Stimulated activated CD4-positive, alpha-beta T cell treated with anti-CD3 and anti-CD28 coated beads, TNF-alpha, amount 100 ng/mL, for 4 hours (primary cell): ENCODE measurements around the gene DYRK4.

Experiments
- DNase-seq, 3 experiments: peaks; one replicate each; pipeline ENCODE4 v3.0.0-alpha.2; 2020; ENCODE audit warnings: low read depth in 3 of 3

Gene DYRK4

DNA sequence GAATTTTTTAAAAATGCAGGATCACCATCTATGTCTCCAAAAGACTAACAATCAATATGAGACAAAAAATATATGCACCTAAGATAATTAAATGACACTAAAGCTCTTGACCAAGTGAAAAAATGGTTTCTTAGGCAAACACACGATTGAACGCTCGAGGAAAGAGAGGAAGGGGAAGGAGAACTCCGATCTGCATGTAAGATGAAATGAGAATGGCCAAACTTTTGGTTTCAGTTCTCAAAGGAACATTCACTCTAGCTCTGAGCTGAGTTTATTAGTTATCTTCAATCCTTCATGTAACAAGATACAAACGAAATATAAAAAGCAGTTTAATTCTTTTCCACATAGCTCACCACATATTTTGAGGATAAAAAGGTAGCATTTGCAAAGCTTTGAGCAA, 2.8 kb downstream of the DYRK4 start:
- DNase-seq = no peak

DNA sequence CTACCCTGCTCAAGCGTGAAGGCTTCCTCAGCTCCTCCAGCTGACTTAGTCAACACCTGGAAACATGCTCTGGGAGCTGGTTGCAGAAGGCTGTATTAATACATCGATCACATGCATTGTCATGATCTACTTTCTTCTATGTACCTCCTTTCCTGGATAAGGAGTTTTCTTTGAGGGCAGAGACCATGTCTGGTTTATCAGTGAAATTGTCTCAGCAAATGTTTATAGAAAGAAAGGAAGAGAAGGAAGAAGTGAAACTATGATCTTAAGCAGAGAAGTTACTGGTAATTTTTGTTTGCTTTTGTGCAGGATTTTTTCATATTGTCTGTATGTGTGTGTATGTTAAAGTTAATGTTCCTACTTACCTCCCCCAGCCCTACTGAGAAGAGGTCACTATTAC, 4.5 kb downstream of the DYRK4 start:
- DNase-seq = no peak

DNA sequence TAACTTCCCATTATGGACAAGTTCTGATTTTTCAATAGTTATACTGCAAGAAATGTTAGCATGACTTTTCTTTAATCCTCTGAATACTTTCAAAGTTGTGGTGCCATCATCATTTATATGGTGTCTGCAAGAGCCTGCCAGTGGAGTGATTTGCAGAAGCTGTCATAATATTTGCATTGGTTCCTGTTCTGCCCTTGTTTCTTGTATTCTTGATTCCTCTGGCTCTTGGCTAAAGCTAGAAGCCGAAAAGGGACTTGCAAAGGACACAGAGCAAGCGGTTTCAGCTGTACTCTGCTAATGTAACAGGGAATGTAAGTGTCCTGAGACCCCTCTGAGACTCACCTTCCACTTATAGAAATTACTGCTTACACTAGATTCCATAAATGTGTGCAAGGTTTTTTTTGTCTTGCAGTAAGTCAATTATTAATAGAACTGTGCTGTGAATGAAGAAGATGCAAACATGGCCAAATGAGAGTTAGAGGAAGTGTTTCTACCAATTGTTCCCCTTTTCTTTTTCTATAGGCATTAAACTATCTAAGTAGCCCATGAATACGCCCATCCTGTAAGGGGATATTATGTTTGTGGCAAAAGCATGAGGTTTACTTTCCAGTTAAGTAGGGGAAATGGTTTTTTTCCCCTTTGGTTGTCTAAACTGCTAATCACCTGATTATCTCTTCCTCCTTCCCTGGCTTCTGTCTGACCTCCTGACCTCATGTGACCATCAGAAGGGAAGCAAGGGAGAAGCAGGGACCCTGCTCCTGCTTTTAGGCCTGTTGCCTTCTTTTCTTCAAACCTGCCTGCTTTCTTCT, 5.3 kb downstream of the DYRK4 start:
- no peak for DNase-seq

DNA sequence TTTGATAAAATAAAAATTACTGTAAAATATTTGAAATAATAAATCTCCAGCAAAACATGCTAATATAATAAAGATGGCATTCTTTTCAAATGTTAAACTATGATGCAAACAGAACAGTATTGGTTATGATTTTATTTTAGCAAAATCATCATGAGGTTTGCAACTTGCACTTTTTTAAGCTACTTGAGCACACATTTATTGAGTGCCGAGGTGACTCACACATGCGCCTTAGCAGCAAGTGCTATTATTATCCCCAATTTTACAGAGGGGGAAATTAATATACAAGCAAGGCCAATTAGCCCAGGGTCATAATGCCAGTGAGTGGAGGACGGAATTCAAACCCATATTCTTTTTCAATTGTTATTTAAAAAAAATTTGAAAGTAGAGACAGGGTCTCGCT, 7.3 kb downstream of the DYRK4 start:
- no peak for DNase-seq

DNA sequence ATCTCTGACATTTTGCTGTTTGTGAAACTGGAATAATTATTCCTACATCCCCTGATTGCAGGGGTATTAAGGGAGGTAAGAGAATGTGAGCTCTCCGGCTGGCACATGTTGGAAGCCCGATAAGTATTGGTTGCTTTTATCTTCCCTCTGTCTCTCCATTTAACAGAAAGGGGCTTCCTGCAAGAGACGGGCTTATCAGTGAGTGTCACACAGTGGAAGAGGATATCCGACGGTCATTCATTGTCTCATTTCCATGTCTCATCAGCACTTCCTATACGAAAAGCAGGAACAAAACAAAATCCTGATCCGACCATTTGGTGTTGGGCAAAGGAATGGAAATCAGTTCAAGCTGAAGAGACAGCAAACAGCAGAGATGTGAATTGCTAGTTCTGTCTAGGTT, 10.7 kb downstream of the DYRK4 start:
- no peak for DNase-seq

DNA sequence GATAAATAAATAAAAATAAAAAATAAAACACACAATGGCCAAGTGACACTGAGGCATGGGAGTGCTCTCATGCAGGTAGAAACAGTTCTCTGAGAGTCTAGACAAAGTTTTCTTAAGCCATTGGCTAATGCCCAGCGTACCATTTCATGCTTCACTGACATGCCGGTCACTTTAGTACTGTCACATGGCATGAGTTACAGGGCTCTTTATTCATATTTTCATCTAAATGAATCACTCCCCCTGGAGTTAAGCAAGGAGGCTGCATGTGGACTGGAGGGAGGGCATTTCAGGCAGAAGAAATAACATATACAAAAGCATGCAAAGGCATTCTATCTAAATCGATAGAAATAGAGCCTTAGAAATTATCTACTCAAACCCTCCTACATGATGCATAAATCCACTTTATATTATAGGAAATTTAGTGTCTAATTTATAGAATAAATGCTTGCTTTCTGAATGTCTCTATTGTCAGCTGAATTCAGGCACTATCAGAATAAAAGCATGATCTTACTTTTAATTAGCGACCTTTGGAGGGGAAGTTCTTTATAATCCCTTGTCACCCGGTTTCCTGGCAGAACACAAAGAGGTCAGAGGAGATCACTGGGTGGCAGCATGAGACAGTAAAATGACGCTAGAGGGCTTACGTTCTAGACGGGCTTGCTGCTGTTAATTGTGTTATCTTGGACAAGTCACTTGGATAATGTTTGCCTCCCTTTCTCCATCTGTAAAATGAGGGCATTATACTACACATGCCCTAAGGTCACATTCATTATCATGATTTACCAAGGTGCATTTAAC, 17.5 kb downstream of the DYRK4 start:
- DNase-seq = no peak

DNA sequence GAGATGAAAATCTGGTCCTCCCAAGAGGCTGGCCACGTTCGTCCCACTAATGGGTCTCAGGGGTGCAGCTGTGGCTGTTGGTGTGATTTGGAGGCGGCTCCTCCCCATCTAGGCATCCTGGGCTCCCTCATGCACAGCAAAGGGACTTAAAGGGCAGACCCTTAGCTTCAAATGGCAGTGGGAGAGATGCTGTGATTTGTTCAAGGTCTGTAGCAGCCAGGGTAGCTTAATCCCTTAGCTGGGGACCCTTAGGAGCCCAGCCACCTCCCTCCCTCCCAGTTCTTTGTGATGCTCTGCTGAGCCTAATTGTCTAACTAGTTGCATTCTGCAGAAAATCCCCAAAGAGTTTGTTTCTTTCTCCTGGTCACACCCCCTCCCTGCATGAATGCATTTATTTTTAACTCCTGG, 18.3 kb downstream of the DYRK4 start:
- no peak for DNase-seq

DNA sequence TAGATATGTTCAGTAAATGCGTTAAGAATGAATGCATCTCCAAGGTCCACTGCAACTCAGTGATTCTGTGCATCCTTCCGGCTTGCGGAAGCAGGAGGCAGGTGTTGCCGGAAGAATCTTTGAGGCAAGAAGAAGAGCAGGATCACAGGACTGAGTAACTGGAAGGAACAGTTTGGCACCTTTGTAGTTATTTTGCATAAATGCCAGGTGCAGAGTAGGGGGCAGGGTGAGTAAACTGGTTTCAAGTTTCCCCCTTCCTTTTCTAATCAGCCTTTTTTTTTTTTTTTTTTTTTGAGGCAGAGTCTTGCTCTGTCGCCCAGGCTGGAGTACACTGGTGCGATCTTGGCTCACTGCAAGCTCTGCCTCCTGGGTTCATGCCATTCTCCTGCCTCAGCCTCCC, 22.3 kb downstream of the DYRK4 start:
- no peak for DNase-seq

DNA sequence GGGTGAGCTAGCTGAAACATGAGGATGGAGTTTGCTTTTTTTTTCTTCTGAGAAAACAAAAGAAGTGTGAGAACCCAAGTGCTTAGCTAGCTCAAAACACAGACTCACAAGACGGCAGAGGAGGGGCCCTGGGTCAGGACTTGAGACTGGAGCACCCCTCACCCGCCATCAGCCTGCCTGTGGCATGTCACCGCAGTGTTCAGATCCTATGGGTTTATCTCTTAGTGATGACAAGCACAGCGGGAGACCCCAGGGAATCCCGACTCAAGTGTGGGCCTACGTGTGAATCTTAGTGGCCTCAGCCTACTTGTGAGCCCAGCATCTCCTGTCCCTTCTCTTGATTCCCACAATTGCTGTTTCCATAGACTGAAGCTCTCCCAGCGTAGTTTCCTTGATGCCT, 22.9 kb downstream of the DYRK4 start:
- no peak for DNase-seq

DNA sequence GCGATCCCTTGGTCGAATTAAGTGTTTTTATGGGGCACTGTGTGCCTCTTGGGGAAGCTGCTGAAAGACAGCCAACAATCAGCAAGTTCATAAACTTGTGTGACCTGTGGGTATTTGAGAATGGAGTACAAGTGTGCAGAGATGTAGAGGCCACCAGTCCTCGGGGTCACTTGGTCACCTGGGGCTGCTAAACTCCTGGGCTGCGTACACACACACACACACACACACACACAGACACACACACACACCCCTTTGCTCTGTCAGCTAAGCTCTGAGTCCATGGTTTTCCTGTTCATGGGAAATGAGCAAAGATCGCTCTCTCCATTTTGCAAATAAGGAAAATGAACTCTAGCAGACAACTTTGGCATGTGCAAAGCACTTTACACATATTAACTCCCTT, 24.5 kb downstream of the DYRK4 start:
- no peak for DNase-seq

DNA sequence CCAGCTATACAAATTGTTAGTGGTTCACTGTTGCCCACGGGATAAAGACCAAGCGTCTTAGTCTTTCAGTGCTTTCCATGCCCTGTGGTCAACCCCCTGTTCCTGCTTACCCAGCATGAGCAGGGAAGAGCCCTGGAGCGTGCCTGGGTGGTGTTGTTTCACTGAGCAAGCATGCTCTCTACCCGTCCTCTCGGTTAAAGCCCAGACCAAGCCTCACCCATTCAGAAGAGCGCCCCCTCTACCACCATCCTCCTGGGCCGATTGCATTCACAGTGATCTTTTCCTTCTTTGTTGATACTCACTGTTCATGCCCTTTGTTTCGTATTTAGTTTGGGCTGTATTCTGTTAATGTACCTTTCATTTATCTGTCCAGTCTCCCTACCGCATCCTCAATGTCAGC, 25.1 kb downstream of the DYRK4 start:
- no peak for DNase-seq

DNA sequence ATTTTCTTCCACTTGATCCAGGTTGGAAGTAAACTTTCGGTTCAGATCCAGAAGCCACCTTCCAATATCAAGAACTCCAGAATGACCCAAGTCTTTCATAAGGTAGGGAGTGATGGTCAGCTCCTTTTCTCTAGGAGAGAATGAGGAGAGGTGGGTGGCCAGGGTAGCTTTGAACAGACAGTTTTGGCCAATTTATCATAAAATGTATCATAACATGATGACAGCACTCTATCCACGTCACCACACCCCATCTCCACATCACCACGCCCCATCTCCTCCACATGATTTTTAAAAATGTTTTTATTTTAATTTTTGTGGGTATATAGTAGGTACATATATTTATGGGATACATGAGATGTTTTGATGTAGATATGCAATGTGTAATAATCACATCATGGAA, 26.9 kb downstream of the DYRK4 start:
- no peak for DNase-seq

DNA sequence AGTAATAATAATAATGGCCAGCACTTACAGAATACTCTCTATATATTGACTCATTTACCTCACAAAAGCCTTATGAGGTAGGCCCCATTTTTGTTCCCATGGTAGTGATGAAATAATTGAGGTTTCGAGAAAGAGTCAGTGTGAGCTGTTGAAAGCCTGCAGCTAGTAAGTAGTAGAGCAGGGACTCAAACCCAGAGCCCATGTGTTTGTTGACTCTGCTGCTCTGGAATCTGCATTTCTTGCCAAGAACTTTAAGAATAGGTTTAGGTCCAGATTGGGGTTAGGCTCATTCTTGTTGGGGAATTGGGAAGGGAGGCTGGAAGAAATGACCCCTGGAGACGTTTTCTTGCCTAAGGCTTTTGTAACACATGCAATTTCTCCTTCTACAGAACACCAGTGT, 27.9 kb downstream of the DYRK4 start:
- DNase-seq = no peak

DNA sequence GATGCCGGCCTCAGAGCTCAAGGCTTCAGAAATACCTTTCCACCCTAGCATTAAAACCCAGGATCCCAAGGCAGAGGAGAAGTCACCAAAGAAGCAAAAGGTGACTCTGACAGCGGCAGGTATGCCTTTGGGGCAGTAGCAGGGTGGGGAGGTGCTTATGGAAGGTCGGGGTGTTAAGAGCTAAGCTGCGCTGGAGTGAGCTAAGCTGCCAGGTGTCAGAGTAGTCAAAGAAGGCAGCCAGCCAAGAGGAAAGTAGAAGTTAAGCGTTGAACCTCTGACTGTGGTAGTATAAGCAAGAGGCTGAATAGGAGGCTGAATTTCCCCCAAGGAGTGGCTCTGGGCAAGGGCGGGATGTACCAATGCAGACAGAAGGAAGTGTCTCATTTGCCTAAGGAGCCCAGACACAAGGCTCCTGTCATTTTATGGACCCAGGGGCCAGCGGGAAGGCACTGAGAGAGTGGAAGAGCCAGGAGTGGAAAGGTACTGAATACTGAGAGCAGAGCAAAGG, 29.2 kb downstream of the DYRK4 start:
- DNase-seq = no peak

DNA sequence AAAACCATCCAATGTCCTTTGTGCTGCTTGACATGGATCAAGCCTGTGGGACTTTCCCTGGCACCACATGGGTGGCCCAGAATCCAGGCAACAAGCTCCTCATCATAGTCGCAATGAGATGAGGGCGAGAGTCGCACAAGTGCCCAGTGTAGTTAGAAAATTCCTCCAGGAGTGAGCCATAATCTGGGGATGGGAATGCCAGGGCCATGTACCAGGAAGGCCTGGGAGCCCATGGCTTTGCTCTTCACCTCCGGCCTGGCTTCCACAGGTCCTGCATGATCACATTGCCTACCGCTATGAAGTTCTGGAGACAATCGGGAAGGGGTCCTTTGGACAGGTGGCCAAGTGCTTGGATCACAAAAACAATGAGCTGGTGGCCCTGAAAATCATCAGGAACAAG, 33.9 kb downstream of the DYRK4 start:
- no peak for DNase-seq

DNA sequence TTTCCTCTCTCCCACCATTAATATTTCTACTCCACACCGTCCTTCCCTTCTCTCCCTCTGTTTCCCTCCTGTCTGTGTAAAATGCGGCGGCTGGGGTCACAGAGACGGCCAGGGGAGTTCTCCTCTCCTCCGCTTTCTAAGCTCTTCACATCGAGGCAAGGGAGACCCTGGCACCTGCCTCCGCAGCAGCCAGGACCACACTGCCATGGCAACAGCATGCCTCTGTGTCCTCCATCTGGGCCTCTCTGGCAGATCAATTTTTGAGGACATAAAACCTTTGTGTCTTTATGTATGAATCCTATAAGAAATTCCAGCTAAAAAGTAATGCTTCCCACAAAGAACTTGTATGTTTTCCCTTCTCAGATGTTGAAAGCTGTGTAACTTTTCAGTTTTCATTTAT, 41.4 kb downstream of the DYRK4 start:
- no peak for DNase-seq

DNA sequence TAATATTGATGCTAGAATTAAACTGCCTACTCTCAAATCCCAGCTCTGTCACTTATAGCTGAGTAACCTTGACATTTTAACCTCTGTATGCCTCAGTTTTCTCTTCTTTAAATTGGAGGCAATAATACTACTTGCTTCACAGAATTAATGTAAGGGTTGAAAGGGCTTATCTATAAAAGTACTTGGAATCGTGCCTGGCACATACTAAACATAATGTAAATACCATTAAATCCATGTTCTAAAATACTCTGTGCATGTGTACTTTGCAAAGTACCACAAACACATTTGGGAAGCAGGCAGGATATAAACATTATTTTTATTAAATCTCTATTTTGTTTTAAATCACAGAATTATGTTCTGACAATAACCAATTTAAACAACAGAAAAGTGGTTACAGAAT, 41.9 kb downstream of the DYRK4 start:
- DNase-seq = no peak

DNA sequence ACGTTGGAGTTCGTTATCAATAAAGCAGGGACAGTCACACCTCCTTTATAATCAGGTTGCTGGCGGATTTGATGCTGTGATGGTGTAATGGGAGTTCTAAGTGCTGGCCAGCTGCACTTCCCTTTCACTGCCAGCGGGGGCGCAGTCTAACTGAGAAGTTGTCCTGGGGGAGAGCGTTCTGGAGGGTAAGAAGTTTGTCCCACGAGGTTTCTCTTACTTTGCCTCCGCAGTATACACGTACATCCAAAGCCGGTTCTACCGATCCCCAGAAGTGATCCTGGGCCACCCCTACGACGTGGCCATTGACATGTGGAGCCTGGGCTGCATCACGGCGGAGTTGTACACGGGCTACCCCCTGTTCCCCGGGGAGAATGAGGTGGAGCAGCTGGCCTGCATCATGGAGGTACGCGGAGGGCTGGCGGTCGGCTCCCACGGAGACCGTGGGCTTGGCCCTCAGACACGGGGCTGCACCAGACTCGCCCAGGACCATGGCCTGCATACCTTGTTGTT, 42.7 kb downstream of the DYRK4 start:
- peak; percentile 47 to 66 (median 65) for DNase-seq

DNA sequence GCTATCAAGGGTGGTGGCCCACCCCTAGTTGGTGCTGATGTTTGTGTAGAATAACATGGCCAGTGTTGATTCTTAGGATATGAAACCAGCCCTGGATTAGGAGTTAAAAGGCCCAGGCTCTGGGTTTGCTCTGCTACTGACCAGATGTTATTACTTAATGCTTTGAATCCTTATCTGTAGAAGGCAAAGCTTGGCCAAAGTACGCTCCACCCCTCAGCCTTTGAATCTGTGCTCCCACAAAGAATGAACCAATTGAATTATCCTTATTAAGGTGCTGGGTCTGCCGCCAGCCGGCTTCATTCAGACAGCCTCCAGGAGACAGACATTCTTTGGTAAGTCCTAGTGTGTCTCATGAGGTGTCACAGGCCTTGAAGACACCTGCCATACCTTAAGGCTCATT, 45.0 kb downstream of the DYRK4 start:
- no peak for DNase-seq

DNA sequence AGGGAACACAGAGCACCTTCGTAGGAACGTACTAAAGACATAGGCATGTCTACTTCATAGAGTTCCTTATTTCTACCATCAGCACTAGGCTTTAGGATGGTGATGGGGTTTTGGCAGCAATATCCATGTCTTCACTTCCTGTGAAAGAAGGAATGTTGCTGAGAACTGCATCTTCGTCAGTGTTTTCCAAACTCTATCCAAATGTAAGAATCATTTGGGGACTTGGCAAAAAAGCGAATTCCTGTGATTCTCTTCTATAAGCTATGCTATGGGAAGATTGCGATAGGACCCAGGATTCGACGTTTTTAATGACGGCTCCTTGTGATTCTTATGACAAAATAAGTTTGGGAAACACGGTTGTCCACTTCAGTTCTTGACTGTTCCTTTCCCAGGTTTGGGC, 47.1 kb downstream of the DYRK4 start:
- DNase-seq = no peak

DNA sequence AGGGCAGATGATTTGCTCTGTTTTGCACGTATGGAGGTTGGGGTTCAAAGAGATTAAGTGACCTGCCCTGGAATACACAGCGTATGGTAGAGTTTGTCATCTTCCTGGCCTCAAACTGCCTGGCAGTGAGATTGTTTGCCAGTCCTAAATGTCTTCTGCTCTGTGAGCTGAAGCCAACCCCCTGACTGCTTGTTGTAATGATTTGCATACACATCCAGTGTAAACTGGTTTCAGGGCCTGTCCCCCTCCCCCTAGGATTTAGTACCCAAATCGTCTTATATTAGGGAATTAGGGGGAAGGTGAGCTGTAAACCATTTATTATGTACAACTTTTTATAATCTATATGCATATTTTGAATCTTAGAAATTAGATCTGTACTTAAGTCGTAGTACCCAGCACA, 48.5 kb downstream of the DYRK4 start:
- DNase-seq = no peak

DNA sequence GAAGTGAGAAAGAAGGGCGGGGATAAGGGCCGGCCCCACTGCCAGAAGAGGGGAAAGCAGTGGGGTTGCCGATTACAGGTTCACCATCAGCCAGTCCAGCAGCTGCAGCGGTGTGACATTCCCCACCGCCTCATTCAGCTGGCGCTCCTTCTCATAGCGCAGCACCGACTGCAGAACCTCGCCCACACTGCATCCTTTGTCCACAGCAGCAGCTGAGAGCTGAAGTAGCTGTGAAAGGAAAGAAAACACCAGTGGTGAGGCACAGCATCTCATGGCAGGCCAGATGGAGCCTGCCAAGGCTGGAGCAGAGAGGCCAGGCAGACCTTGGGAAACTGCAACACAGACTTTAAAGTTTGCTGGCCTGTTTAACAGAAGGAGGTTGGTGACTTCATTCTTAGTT, 53.7 kb downstream of the DYRK4 start:
- no peak for DNase-seq

DNA sequence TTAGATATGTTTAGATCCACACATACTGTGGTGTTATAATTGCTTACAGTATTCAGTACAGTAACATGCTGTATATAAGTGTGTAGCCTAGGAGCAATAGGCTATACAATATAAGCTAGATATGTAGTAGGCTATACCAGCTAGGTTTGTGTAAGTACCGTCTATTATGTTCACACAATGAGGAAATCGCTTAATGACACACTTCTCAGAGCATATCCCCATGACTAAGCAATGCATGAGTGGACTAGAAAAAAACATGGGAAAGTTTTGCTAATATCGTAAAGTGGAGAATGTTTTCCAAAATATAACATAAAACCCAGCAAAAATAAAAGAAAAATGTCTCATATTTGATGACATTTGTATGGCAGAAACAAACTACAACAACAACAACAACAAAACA, 59.5 kb downstream of the DYRK4 start:
- no peak for DNase-seq
